ENCODE data around the gene HIRIP3.
"Not testable (repeated sequence)": the region's sequence is repeated elsewhere in the genome, so short reads cannot be mapped to it uniquely, and the experiment has no call there.

HIRIP3 gene, protein sequence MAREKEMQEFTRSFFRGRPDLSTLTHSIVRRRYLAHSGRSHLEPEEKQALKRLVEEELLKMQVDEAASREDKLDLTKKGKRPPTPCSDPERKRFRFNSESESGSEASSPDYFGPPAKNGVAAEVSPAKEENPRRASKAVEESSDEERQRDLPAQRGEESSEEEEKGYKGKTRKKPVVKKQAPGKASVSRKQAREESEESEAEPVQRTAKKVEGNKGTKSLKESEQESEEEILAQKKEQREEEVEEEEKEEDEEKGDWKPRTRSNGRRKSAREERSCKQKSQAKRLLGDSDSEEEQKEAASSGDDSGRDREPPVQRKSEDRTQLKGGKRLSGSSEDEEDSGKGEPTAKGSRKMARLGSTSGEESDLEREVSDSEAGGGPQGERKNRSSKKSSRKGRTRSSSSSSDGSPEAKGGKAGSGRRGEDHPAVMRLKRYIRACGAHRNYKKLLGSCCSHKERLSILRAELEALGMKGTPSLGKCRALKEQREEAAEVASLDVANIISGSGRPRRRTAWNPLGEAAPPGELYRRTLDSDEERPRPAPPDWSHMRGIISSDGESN

GRCh38 chr16:29995324-29995910, at the start of gene HIRIP3:
Gene HIRIP3 (minus strand): TSS chr16:29995617. CDS start chr16:29995605, 12 bp downstream.
- DNase-seq (ENCODE audit: low spot score): peak; percentile 69

DNA sequence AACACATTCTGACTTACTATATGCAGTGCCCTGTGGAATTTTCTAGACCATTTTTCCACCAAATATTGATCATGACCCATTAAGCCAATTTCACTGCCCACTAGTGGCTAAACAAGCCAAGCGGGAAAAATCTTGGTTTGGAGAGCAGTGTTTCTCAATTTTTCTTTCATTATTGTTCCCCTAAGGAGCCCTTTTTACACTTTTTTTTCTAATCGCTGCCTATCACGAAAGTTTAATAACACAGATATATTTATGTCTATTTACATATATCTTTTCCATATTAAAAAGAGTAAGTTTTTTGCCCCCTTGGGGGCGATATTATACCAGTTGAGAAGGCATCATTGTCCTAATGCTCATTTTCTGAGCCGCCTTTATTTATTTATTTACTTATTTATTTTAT, 46.4 kb upstream of the HIRIP3 start:
- peak; percentile 41 for DNase-seq (ENCODE audit: low spot score)

GRCh38 chr16:30040690-30041089, 45.3 kb upstream of the HIRIP3 start:
- not testable (repeated sequence) for DNase-seq (ENCODE audit: low spot score)

- DNase-seq (ENCODE audit: low spot score): no peak
These were observed 44.8 kb upstream of the HIRIP3 start for GRCh38 chr16:30040221-30040620.

DNA sequence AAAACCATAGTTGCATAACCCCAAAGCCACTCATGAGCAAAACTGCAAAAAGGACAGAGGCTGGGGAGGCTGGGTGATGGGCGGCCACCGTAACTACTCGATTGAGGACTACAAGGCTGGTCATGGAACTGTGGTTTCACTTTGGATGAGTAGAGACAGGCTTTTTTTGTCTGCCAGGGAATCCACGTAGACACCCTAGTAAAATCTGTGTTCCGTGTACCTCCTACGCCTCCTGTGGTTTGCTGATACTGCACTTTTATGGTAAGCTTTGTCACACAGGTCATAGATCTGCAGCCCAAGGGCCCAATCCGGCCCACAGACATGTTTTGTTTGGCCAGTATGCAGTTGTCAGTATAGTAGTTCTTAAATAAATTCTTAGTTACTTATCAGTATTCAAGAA, 37.9 kb upstream of the HIRIP3 start:
- no peak for DNase-seq (ENCODE audit: low spot score)

DNA sequence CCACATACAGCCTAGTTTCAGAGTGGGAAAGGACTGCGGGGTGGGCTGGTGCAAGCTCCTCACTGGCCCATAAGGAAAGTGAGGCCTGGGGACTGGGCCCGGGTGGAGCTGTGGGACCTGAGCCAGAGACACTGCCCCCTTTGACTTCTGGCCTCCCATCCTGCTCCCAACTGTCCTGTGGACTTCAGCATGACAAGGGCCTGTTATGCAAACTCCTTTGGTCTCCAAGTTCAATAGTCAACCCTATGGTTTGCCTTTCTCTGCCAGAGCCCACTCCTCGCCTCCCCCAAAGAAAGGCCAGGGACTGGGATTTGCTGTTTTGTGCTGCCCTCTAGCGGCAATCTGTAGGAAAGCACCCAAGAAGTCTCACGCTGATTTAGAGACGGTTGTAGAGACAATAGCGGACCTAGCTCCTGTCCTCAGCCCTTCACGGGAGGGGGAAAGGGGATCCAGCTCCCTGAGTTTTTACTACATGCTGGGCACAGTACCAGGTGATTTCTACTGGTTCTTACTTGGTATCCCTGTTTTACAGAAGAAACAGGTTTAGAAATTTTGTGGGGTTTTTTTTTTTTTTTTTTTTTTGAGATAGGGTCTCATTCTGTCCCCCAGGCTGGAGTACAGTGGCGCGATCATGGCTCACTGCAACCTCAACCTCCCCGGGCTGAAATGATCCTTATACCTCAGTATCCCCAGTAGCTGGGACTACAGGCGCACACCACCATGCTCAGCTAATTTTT, 36.8 kb upstream of the HIRIP3 start:
- peak; percentile 73 for DNase-seq (ENCODE audit: low spot score)

- no peak for DNase-seq (ENCODE audit: low spot score)
These were observed 36.1 kb upstream of the HIRIP3 start for GRCh38 chr16:30031477-30031918.

GRCh38 chr16:30030841-30031413, 35.5 kb upstream of the HIRIP3 start, which contains the start of gene TLCD3B:
Gene TLCD3B (minus strand): TSS chr16:30031271. CDS start chr16:30030527, 744 bp downstream.
- no peak for DNase-seq (ENCODE audit: low spot score)

DNA sequence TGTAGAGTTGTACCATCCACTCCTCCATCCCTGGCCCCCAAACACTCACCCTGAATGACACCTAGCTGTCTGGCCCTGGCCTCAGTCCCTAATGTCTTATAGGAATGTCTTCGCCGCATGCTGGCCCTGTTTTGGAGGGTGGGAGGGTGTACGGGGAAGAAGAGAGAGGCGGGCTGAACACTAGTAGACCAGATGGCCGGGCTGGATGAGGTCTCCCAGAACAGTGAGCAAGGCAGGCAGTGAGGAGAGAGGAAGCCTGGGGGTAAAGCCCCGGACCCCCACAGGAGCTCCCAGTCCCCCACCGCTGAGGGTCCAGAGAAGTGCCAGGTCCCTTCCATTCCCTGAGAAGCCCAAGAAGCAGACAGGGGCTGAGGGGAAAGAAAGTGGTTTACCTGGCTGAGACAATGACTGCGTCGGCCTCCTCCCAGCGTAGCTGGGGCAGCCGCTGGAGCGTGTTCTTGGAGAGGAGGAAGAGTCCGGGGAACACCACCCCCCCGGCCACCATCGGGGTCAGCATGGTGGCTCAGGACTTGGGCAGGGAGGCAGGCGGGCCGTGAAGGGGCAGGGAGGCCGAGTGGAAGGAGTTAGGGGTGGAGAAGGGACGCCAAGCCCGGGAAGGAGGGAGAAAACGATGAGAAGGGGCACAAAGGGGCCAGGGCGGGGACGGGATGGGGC, 34.7 kb upstream of the HIRIP3 start:
- no peak for DNase-seq (ENCODE audit: low spot score)

DNA sequence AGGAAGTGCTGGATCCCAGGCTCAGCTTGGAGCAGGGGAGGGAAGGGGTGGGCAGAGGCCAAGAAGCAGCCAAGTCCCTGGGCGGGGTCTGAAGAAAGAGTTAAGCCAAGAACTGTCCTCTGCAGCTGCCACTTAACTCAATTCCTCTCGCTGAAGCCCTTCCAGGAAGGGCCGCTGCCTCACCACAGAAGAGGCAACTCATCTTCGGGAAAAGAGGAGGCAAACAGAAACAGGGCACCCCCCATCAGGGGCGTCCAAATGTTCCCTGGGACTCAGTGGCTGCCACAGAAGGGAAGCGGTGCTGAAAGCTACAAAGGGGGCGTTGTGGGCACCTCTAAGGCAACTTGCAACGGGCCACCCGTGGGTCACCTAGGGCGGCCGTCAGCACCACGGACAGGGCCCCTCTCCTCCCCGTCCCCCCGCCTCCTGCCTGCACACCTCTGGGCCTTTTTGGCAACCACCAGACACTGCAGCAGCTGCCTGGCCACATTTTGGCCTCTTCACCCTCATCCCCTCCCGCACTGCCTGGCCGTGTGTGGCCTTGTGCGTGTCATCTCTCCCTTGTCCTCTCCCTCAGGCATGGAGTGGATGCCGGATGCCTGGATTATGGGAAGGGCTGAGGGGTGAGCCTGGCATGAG, 33.1 kb upstream of the HIRIP3 start:
- DNase-seq (ENCODE audit: low spot score): no peak

DNA sequence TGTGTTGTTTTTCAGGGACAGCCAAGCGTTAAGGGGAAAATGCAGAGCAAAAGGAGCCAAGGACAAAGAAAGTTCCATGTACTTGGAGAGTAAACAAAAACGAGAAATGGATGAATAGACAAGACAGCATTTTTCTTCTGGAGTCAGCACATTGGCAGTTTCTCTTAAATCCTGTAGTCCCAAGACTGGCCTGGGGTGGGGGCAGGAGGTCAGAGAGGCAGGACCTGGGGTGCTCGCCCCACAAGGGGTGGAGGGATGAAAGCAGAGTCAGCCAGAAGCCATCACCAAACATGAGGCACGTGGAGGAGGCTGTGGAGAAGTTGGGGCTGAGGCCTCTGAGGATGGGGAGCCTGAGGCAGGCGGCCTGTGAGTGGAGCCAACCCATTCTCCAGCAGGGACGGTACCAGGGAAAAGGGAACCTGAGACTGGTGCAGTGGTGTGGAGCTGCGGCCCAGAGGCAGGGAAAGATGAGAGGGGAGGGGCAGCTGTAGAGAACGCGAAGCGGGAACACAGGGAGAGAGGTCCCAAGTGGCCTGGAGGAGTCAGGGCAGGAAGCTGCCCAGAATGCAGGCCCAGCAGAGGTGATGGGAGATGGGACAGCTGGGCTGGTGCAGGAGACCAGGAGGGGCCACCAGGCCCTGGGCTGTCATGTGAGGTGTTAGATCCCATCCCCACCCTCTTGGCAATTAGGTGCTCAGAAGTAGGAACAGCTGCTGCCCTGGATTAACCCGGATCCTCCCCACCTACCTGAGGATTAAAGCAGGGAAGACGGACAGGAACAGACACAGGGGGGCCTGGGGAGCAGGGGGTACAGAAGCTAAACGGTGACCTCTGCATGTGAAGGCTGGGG, 32.4 kb upstream of the HIRIP3 start:
- DNase-seq (ENCODE audit: low spot score): no peak

- no peak for DNase-seq (ENCODE audit: low spot score)
These were observed 31.0 kb upstream of the HIRIP3 start for GRCh38 chr16:30026449-30026848.

GRCh38 chr16:30025574-30025973, 30.2 kb upstream of the HIRIP3 start:
- no peak for DNase-seq (ENCODE audit: low spot score)

DNA sequence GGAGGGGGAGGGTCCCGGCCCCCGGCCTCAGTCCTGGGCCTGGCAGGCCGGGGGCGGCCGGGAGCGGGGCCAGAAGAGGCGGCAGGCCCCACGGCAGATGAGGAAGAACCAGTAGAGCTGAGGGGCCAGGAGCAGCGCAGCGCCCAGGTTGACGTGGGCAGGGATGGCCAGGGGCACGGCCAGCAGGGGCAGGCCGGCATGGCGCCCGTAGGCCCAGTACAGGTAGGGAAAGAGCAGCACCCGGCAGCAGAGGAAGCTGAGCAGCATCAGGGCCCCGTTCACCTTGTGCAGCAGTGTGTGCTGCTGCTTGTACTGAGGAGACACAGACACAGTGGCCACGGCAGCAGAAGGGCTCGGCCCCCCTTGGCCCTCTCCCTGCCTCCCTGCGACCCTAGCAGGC, 29.7 kb upstream of the HIRIP3 start:
- no peak for DNase-seq (ENCODE audit: low spot score)

- no peak for DNase-seq (ENCODE audit: low spot score)
These were observed 29.0 kb upstream of the HIRIP3 start for GRCh38 chr16:30024451-30024850.

GRCh38 chr16:30023586-30023985, 28.2 kb upstream of the HIRIP3 start:
- no peak for DNase-seq (ENCODE audit: low spot score)

DNA sequence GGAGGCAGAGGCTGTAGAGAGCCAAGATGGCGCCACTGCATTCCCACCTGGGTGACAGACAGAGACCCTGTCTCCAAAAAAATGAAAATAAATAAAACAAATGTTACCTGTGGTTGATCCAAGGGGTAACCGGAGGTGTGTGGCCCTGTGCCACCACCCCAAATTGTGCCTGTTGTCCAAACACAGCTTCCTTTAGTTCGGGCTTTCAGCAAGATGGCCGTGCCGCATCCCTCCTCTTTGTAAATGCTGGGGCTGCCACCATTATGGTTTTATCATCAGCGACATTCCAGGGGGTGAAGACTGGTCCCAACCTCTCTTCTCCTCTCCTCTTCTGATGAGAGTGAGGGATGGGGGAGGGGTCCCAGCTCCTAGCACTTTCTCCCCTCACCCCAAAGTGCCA, 27.5 kb upstream of the HIRIP3 start, which contains the start of gene C16orf92:
TSS of gene C16orf92 (plus strand) at position 312 of the 400 bp plus-strand sequence. CDS start 143 bp downstream, outside the sequence.
- no peak for DNase-seq (ENCODE audit: low spot score)

- DNase-seq (ENCODE audit: low spot score): no peak
These were observed 23.3 kb upstream of the HIRIP3 start for GRCh38 chr16:30018731-30019158.

- not testable (repeated sequence) for DNase-seq (ENCODE audit: low spot score)
These were observed 22.5 kb upstream of the HIRIP3 start for GRCh38 chr16:30017937-30018336.

DNA sequence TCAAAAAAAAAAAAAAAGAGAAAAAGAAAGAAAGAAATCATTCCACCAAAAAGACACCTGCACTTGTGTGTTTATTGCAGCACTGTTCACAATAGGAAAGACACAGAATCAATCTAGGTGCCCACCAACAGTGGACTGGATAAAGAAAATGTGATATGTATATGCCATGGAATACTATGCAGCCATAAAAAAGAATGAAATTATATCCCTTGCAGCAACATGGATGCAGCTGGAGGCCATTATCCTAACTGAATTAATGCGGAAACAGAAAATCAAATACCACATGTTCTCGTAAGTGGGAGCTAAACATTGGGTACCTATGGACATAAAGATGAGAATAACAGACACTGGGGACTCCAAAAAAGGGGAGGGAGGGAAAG, 21.9 kb upstream of the HIRIP3 start:
- no peak for DNase-seq (ENCODE audit: low spot score)
